ENCODE measurements around the gene CCNF. TPM values are rescaled to one million over a fixed set of nuclear protein-coding genes. Genes with fewer than 3 reads are reported as not detected.

The CCNF gene
- total RNA-seq, 4 donors from 2014 or later, result 1.3 to 2.9 (median 2.5) TPM

DNA sequence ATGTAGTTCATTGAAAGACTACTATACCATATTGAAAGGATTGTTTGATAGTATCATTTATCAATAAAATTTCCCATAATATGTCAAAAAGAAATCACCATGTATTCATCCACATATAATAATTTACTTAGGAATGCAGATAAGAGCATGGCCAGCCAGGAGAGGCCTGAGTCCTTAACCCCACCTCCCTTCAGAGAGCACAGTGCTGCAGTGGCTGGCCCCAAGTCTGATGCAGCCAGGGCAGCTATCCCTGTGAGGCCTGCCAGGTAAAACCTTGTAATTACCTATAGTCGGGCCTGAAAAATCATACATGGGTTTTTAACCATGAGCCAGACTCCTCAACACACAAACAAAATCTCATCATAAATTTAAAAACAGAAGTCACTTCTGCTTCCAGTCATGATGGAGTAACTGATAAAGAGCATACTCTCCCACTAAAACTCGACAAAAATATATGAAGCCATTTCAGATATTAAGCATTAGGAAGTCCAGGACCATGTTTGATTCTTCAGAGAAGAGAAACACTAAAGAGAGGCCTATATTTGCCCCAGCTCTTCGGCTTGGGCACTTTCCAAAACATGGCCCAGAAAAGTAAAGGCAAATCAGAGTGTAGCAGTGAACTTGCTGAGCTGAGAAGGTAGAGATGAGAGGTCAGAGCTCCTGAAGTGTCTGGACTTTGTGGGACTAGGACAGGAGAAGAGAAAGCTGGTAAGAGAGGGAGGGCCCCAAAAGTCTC is 40.9 kb upstream of the CCNF start:
- no peak for DNase-seq (ENCODE audit: low spot score)
- TF ChIP-seq, protein P1, sequence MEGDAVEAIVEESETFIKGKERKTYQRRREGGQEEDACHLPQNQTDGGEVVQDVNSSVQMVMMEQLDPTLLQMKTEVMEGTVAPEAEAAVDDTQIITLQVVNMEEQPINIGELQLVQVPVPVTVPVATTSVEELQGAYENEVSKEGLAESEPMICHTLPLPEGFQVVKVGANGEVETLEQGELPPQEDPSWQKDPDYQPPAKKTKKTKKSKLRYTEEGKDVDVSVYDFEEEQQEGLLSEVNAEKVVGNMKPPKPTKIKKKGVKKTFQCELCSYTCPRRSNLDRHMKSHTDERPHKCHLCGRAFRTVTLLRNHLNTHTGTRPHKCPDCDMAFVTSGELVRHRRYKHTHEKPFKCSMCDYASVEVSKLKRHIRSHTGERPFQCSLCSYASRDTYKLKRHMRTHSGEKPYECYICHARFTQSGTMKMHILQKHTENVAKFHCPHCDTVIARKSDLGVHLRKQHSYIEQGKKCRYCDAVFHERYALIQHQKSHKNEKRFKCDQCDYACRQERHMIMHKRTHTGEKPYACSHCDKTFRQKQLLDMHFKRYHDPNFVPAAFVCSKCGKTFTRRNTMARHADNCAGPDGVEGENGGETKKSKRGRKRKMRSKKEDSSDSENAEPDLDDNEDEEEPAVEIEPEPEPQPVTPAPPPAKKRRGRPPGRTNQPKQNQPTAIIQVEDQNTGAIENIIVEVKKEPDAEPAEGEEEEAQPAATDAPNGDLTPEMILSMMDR (IDR thresholded peaks at IDR 0.05), result no peak
- no peak for ATAC-seq (ENCODE audit: low FRiP score)

DNA sequence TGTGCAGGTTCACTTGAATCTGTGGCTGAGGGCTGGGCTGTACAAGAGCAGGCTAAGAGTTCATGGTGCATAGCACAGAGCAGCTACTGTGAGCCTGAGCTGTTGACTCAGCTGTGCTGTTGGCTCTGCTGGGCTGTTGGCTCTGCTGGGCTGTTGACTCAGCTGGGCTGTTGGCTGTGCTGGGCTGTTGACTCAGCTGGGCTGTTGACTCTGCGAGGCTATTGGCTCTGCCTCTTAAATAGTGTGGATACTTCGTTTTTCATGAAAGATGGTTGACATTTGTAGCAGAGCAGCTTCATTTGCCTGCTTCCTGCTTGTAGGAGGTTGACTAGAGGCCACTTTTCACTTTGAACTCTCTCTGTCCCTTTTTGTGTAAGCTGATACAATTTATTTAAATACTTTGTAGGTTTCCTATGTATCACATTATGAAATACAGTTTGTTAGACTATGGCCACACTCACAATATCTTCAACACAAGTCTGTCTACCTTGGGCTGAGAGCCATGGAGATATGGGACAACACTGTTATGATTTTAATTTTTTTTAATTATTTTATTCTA is 40.3 kb upstream of the CCNF start:
- TF ChIP-seq, protein P1 (IDR thresholded peaks at IDR 0.05), result no peak
- ATAC-seq (ENCODE audit: low FRiP score), result no peak
- DNase-seq (ENCODE audit: low spot score), result no peak

DNA sequence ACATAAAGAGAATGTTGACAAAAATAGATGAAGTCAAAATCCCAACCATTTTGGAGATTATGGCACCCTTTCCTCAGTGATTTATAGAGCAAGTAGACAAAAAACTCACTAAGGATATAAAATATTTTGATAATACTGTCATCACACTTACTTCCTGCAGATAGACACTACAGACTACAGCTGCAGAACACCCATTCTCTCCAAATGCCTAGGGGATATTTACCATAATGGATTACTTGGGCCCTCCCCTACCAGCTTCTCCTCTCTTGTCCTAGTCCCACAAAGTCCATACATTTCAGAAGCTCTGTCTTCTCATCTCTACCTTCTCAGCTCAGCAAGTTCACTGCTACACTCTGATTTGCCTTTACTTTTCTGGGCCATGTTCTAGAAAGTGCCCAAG is 37.2 kb upstream of the CCNF start:
- TF ChIP-seq, protein P1 (IDR thresholded peaks at IDR 0.05), result no peak
- ATAC-seq (ENCODE audit: low FRiP score), result no peak
- no peak for DNase-seq (ENCODE audit: low spot score)

DNA sequence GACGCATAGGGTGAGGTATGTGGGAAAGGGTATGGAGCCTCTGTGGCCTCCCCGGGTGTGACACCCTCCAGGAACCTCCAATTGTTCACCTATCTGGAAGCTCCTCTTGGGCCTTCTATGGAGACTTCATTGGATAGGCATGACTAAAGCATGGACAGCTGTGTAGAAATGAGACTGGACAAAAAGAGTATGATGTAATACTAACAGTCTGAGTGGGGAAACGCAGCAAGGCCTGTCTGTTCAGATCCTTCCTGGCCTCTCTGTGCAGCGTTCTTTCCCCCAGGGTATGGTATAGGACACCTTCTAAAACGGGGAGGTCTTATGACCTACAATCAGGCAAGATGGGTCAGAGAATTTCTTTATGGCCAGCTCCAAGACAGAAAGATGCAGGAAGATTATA is 30.7 kb upstream of the CCNF start:
- ATAC-seq (ENCODE audit: low FRiP score) (no peak), DNase-seq (ENCODE audit: low spot score) (no peak)
- TF ChIP-seq, protein P1 (IDR thresholded peaks at IDR 0.05), result no peak

DNA sequence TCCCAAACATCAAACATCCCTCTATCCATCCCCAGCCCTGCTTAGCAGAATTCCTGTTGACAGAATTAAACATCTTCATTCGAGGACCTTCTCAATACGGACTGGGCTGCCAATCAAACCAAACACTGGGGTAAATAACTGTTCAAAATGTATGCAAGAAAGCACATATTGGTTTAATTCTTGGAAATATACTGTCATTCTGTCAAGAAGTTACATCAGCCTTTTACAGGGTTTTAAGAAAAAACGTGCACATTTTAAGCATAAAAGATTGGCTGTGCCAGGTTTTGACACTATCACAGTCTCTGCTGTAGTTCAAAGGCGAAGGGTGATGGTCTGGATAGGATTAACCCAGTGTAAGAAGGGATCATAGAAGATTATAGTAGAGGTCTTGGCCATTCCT is 25.1 kb upstream of the CCNF start:
- DNase-seq (ENCODE audit: low spot score) (no peak), ATAC-seq (ENCODE audit: low FRiP score) (no peak)
- TF ChIP-seq, protein P1 (IDR thresholded peaks at IDR 0.05), result no peak

DNA sequence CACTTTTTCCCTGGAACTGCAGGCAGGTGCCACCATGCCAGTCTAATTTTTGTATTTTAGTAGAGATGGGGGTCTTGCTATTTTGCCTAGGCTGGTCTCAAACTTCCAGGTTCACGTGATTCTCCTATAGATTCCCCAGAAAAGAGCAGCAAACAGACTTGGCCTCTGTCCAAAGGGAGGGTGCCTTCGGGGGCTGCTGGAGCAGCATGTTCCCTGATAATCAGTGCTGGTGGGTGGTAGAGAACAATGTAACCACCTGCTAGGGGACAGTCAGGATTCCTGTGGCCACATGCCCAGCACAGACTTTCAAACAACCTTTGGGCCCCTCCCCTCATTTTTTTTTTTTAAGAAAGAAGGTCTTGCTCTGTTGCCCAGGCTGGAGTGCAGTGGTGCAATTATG is 14.2 kb upstream of the CCNF start:
- TF ChIP-seq, protein P1 (IDR thresholded peaks at IDR 0.05), result no peak
- no peak for DNase-seq (ENCODE audit: low spot score)
- ATAC-seq (ENCODE audit: low FRiP score), result no peak

DNA sequence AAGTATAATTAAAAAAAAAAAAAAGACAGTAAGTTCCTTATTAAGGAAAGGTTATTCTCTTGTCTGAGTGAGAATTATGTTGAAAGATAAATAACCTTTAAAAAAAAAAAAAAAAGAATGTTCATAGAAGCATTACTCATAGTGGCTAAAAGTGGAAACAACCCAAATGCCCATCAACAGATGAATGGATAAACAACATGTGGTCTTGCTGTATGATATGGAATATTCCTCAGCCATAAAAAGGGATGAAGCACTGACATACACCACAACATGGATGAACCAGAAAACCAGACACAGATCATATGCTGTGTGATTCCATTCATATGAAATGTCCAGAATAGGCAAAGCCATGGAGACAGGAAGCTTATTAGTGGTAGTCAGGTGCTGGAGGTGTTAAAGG is 9.2 kb upstream of the CCNF start:
- no peak for DNase-seq (ENCODE audit: low spot score)
- no peak for ATAC-seq (ENCODE audit: low FRiP score)
- TF ChIP-seq, protein P1 (IDR thresholded peaks at IDR 0.05), result no peak
